HG03025 (cell line): ENCODE measurements around the gene PRPF40A.

Experiments used
- ATAC-seq: cut with Tn5 transposase; IDR thresholded peaks from one replicate; pipeline ENCODE4 v1.9.1; 2021; ENCODE audit warnings: mild to moderate bottlenecking, moderate library complexity; ENCODE audit not compliant: unreplicated experiment, low FRiP score

Gene PRPF40A

DNA sequence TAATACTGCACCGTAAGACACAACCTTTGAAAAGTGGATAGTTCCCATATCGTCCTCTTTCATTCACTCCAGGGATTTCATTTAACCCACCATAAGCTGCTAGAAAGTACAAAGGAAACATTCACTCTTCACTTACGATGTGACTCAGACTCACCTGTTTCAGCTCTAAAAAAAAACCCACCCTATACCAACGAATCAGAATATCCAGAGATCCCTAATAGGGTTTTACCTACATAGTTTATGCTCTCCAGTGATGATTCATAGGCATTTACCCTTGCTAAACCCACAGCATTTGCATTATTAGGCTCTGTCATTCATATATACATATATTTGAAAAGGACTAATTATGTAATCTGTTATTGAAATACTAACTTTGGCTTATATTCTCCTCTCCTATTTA, 60.2 kb downstream of the PRPF40A start:
- no peak for ATAC-seq

DNA sequence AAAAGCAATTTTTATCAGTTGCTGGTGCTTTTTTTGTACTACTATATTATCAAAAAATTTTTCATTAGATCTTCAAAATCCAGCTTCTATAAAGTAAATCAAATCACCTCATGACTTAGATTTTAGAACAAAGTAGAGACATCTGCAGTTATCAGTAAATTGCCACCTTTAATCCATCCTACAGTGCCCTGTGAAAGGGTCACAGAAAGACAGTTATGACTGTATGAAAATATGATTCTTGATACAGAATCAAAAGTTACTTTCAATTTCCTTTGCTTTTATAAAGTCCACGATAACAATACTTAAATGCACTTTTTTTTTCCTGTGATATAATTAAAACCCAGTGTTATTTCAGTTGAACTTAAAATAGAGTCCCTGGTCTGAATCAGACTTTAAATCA, 61.4 kb downstream of the PRPF40A start:
- no peak for ATAC-seq

DNA sequence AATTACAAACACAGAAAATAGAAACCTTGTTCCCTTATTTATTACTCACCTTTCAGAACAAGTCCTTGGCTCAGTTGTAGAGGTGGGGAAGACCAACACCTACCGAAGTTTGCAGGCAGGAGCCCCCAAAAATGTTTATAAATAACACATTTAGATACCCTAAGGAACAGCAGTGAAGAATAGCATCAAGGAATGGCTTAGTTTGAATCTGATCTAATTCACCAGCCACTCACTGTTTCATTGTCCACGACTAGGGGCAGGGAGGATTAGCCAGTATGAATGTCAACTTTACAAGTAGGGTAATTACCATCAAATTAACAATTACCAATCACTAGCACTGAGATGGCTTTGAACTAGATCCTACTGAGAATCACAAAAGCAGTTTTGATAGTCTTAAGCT, 65.4 kb downstream of the PRPF40A start:
- ATAC-seq: no peak

DNA sequence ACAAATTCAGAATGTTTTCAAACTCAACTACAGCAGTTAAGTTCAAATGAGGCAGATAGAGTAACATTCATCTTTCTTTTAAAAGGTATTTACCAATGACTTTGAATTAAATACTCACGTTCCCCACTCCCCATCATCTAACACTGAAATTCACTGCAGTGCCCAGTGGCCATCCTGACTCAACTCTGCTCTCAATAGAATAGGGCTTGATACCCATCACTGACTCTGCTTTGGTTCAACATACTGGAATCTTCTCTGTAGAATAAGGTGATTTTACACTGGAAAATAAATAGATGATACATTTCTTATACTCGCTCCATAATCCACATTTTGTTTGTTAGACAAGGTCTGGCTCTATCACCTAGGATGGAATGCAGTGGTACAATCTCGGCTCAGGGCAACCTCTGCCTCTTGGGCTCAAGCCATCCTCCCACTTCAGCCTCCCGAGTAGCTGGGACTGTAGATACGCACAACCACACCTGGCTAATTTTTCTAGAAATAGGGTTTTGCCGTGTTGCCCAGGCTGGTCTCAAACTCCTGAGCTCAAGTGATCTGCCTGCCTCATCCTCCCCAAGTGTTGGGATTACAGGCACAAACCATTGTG, 66.4 kb downstream of the PRPF40A start:
- ATAC-seq: no peak

DNA sequence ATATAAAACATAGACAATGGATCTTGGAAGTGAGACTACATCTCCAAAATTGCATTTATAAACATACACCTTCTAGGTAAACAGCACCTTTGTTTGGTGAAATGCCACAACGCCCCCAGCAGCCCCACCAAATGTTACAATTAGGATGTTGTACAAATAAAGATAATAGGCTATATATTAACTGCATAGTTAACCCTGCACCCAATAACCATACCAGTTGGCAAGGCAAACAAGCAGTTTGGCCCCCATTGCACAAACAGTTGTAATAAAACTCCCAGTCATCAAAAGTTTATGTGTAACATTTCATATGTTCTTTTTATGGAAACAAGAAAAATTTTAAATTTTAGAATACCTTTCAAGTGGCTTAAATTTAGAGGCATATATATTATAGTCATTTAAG, 67.3 kb downstream of the PRPF40A start:
- ATAC-seq: no peak

DNA sequence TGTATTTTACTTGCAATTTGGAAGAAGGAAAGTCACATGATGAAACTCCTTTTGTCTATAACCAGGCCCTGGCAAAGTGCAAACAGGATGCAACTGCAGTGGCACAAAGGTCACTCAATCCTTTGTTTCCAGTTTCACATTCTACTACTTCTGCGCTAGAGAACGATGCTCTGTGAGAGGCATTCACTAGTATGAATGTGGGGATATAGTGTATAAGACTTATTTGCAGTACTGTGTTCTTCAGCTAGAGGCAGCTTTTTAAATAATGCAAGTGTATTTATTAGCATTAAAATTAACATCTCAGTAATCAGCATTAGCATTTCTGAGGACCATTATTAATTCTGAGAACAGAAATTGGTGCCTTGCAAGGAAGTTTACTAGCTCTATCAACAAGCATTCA, 68.9 kb downstream of the PRPF40A start:
- no peak for ATAC-seq

DNA sequence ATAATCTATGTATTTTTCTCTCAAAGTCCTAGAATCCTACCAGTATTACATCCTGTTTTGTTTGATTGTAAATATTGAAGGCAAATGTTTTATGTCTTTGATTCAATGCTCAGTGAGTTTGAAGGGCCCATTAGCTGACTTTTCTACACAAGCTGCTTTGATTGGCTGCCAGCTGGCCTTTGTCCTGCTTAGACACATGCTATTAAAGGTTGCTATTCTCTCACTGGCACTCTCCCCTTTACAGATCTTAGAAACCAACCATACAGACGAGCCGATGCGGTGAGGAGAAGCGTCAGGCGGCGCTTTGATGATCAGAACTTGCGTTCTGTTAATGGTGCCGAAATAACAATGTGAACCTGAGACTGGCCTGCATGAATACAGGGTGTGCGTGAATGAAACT, 69.7 kb downstream of the PRPF40A start:
- no peak for ATAC-seq

DNA sequence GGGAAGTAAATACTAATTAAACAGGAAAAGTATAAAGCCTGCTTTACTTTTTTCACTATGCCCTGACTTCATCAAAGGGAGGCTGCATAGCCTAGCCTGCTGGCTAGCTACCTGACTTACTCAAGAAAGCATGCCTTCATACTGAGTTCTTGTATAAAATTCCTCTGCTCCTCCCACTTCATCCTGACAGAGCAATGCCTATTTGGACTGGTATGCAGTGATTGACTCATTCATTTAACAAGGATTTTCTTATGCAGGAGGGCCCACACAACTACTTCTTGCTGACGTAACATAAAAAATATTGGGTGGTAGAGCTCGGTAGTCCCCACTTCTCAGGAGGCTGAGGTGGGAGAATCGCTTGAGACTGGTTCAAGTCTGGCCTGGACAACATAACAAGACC, 70.5 kb downstream of the PRPF40A start:
- no peak for ATAC-seq

DNA sequence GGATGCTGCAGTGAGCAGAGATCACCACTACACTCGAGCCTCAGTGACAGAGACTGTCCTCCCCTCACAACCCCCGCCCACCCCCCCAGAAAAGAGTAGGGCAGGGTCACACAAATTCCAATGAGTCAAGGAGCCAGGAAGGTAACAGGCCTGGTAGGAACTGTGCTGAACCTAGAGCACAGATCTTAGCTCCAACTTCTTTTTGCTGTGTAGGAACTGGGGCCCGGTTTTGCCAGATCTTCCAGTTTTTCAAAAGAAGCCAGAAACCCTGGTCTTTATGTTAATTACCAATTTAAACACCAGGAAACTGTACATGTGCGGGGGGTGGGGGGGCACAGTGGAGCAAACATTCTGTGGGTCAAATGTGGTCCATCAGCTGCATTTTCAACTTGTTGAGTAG, 71.0 kb downstream of the PRPF40A start:
- no peak for ATAC-seq

DNA sequence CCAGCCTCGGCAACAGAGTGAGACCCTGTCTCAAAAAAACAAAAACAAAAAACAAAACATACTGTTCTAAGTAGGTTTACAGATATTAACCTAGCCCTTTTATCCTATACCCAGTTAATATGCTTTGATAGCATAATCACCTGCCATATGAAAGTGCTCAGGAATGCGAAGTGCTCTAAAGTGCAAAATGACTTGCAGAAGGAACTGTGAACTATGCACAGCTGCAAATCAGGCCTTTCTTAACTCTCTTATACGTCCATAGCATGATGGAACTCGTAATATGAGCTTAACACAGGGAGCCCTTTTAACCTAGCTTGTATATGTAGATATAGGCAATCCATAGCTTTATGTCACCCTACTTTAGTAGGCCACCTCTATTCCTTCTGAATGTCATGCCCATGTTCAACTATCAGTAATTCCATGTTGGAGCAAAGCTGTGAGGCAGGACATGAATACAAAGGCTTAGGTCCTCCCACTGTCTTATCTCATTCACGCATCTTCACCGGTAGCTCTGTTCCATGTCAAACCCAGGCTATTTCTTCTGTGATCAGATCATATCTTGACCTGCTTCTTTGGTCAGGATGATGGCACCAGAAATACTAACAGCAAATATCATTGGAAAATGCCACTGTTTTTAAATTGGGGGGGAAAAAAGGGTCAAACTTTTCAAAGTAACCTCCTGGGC, 72.9 kb downstream of the PRPF40A start:
- no peak for ATAC-seq

DNA sequence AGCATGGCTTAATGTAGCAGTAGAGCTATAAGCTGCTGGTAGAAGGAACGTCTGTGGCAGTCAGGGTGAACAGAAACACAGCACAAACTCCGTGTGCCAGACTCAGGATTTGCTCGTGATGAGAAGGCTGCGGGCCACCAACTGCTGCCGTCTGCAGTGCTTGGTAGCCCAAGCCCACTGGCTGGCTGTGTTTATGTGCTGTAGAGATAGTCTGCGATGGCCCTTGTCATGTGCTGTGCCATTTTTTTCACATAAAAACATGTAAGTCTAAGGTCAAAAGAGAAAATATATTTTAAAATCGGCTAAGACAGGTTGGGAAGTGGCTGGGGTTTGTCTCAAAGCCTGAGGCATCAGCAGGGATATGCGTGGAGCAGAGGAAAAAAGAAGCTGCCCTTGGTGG, 78.7 kb downstream of the PRPF40A start:
- ATAC-seq: no peak

DNA sequence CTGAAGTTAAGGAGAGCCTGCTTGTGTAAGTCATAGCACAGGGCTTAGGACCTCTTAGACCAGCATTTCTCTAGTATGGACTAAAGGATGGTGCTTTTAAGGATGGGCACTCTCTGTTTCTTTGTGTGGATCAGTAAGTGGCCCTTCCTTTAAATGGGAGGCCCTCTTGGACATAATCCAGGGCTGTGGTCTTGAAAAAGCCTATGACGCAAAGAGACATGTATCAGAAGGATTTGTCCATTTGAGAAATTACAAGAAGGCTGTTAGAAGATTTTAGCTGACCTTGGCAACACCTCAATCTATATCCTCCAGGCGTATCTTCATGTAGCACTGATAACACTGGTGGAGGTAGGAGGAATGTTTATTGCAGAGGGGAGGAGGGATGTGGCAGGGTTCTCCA, 79.2 kb downstream of the PRPF40A start:
- no peak for ATAC-seq

DNA sequence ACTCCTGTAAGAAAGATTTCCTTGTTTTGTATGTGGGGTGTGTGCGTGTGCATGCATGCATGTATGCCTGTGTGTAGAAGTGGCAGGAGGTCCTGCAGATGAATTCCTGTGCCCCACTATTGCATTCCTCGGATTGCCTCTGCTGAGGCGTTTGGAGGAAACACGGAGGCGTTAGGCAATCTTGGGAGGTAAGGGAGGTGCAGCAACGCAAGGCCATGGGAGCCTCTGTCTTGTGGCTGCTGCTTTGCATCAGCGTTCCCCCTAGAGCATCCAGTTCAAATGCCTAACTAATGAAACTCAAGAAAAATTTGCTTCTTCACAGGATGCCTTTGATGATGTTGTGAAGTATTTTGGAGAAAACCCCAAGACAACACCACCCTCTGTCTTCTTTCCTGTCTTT, 80.0 kb downstream of the PRPF40A start:
- no peak for ATAC-seq

DNA sequence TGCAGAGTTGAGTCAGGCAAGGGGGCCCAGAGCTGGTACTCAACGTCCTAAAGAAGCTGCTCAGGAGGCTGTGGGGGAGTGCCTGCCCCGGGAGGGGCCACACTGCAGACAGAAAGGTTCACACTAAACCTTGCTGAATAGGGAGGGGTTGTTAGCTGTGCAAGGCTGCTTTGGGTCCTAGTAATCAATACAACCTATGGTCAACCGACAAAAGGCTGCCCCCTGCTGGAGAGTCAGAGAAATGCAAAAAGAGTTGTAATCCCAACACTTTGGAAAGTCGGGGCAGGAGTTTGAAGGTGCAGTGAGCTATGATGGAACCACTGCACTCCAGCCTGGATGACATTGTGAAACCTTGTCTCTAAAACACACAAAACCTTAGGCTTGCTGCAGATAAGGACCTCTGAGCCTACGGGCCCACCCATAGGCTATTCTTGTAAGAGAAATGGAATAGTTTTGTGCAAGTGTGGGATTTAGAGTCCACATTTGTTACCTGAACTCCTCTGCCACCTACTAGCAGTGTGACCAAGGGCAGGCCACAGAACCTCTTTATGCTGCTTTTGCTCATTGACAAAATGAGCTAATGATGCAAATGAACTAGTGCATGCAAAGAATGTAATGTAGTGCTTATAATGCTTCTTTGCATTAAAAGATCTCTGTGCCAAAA, 81.5 kb downstream of the PRPF40A start:
- no peak for ATAC-seq

DNA sequence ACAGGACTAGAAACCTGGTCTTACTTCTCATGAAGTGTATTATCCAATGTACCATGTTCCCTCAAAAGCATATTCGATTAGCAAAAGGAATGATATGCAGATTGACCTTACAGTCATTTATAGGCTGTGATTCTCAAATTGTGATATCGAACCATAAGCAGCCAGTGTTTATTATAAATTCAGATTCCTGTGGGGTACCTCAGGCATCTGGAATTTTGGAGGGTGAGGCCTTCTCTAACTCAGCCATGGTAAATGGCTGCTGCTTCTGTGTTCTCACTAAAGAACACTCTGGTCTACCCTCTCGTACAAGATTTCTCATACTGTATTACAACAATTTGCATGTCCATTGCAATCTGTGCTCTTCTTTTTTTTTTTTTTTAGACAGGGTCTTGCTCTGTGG, 84.5 kb downstream of the PRPF40A start:
- no peak for ATAC-seq

DNA sequence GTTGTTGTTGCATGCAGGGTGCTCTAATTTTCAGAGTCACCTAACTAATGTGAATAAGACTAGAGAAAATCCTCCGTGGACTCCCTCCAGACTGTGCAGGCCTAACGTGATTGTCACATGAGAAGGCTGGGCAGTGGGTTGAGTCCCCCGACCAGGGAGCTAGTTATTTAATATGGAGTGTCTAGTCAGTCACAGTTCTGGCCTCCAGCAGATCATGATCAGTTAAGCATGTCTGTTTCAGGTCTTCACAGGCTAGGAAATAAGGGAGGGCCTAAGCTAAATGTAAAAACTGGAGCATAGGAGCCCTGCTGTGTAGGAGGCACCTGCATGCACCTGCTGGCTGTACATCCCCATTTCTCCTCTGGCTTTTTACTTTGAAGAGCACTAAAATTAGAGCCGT, 86.8 kb downstream of the PRPF40A start:
- no peak for ATAC-seq

DNA sequence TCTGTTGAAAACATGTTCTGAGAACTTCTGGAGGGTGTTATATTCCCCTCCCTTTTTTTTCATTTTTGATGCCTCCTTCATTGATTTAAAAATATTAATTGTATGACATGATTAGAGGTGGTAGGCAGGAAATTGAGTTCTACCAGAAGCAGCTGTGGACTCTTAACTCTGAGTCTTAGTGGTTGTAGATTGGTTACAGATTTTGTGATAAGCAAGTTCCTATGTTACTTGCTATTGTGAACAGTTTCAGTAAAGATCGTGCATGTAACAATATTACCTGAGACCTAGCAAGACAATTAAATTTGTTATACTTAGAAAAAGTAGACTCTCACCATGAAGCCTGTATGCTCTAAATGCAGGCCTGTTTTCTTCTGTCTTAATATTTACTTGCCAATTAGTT, 88.1 kb downstream of the PRPF40A start:
- ATAC-seq: no peak

DNA sequence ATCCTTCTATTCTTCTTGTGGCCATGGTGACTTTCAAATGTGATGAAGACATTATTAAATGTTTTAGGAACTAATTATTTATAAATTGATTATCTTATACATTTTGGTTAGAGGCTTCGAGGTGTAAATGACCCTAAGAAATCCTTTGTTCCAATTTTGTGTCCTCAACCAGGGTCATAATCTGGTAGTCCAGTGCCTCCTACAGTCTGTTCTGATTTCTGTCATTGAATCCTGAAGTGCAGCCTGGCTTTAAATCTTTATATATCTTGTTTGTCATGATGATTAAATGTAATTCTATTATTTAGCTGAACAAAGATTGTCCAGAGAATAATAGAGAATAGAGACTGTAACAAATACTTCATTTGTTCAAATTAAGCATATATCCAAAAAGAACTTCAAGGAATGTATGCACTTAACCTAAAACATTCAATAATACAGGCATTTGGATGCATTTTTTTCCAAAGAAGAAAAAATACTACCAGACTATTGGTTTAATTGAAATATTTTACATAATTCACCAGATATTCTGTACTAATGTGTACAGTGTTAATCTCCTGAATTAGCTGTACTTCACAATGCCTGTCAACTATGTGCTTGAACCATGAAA, 89.8 kb downstream of the PRPF40A start:
- no peak for ATAC-seq

DNA sequence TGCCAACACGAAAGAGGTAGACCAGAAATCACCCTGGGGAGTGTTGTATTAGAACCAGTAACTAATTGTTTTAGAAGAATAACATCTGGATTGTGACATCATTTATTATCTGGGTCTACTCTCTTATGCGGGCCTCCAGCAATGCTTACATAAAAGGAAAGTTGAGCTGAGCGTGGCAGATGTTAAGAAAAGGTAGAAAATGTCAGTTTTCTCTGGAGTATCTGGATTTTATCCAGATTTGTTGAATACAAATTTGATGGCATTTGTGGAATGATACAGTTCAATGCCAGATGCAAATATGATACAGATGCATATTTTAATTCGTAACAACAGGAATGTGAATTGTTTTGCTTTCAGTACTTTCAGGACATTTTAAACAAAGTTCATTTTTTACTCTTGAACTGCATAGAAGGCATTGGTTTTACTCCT, 90.3 kb downstream of the PRPF40A start:
- ATAC-seq: no peak

DNA sequence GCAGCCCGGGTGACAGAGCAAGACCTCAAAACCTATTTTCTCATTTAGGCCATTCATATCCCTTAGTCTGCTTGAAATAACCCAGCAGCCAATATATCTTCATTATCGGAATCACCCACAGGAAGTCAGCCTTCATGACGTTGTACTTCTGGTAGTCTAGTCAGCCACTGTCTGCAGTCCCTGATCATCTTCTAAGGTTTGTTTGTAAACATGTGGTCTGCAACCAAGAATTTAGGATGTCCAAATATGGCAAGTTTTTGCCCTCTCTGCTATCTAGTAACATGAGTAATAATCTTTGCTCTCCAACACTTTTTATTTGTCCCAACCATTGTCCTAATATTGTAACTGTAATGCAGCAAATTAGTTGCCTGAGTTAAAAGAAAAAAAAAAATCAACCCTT, 92.5 kb downstream of the PRPF40A start:
- no peak for ATAC-seq

DNA sequence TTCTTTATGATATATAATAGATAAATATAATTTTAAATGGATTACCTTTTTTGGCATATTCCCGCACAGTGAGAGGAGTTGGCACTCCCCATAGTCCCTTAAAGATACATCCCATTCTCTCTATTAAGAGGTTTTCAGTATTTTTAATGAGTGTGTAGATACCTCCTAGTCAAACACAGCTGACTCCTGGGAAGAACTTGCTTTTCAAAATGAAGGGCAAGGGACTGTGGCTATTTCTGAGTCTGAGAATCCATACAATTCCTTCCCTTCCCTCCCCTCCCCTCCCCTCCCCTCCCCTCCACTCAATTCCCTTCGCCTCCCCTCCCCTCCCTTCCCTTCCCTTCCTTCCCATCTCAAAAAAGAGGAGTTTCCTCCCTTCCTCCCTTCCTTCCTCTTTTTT, 93.5 kb downstream of the PRPF40A start:
- ATAC-seq: no peak
